BLaER1 treated with 17β-estradiol and CSF1 and Interleukin-3, amounts not matched to agents 10 nM and 100 nM (cell line): ENCODE measurements around the gene FGD5.
A peak's percentile ranks its signal among the peaks of the same experiment; 100 is the strongest.

Experiments used
- H3K27ac ChIP-seq, 11 experiments: shearing (Covaris generic); formaldehyde crosslinking; 2 replicates each; pipeline ENCODE4 v1.8.1; 2022
- H3K27me3 ChIP-seq, 11 experiments: shearing (Covaris generic); formaldehyde crosslinking; 2 replicates each; pipeline ENCODE4 v1.8.1; 2022
- H3K36me3 ChIP-seq, 11 experiments: shearing (Covaris generic); formaldehyde crosslinking; 2 replicates each; pipeline ENCODE4 v1.8.1; 2022
- H3K4me1 ChIP-seq, 10 experiments: shearing (Covaris generic); formaldehyde crosslinking; 2 replicates each; pipeline ENCODE4 v1.8.1; 2022
- H3K4me2 ChIP-seq, 11 experiments: shearing (Covaris generic); formaldehyde crosslinking; 2 replicates each; pipeline ENCODE4 v1.8.1; 2022
- H3K4me3 ChIP-seq, 10 experiments: shearing (Covaris generic); formaldehyde crosslinking; 2 replicates each; pipeline ENCODE4 v1.8.1; 2022
- H3K9ac ChIP-seq, 11 experiments: shearing (Covaris generic); formaldehyde crosslinking; 2 replicates each; pipeline ENCODE4 v1.8.1; 2022
- H3K9me3 ChIP-seq, 11 experiments: shearing (Covaris generic); formaldehyde crosslinking; replicated peaks in 1 of 11; 2 replicates each; pipeline ENCODE4 v1.8.1; 2022
- H4K20me1 ChIP-seq, 11 experiments: shearing (Covaris generic); formaldehyde crosslinking; 2 replicates each; pipeline ENCODE4 v1.8.1; 2022
- Cebpa-rat ChIP-seq, 11 experiments: shearing (Covaris generic); IDR thresholded peaks; 2 replicates each; pipeline ENCODE4 v1.8.1; 2022

FGD5 gene

DNA sequence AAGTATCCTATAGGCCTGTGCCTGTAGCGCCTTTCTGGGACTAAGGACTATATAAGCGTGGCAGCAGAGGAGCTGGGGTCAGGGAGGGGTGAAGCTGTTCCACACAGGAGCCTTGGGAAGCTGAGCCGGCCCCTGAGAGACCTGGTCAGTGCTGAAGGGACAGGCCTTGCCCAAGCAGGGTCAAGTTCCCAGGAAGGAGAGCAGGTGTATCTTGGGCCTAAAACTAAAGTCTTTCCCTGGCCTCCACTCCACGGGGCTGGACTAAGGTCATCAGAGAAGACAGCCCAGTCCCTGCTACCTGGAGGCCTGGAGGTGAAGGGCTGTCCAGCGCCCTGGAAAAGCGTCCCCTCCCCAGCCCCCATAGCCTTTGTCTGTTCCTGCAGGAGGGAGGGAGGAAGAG lies 104.7 kb downstream of the FGD5 start:
- Histone ChIP-seq H3K4me1 (peaks cover 0 to 9% (median 0%) of the 10 kb centered on the region in 10 experiments; a peak in 2 of 20 replicates), H3K27me3 (no peaks in the 10 kb centered on the region), H3K4me3 (no peak overlapping the region), H3K9ac (0 out of 22 replicates have a peak overlapping the region, but pooled peaks of 1 of the 11 experiments have one; percentile 13), H4K20me1 (peaks cover 0 to 6% (median 0%) of the 10 kb centered on the region in 11 experiments; a peak in 2 of 22 replicates), H3K36me3 (no peaks in the 10 kb centered on the region), H3K4me2 (no peak overlapping the region), H3K9me3 (no peaks in the 10 kb centered on the region), H3K27ac (no peak overlapping the region)
- no peak for TF ChIP-seq Cebpa-rat (IDR thresholded peaks at IDR 0.05)

DNA sequence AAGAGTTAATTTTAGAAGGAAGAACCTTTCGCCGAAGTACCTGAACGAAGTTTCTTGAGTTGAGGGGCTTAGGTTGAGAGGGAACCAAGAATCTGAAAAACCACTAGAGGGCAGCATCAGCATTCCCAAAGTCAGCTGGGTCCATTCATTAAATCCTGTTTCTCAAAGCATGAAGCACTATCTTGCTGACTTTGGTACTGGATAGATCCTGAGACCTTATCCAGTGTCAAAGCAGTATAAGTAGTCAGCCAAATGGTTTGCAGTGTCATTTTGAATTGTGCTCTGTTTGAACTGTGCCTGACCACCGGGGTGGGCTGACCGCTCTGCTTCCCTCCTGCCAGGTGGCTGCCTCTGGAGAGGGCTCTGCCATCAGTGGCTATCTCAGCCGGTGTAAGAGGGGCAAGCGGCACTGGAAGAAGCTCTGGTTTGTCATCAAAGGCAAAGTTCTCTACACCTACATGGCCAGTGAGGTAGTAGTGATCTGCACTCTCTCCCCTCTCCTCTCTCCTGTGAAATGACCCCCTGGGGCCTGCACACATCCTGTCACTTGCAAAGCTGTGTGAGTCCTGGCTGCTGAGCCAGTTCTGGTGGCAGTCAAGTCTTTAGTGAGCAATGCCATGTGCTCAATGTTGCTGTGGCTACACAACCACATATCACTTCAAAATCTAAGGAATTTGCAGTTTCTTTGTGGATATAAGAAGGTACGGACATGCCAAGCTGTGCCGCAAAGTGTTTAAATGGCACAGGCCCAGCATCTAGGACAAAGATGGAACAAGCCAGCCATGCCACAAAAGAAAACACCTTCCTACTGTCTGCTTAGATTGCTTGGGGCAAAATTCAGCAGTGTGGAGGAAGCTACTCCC lies 107.2 kb downstream of the FGD5 start:
- H3K4me1 ChIP-seq: peaks cover 0 to 15% (median 2%) of the 10 kb centered on the region in 10 experiments; a peak in 6 of 20 replicates
- TF ChIP-seq Cebpa-rat (IDR thresholded peaks at IDR 0.05): no peak
- peaks cover 0 to 6% (median 0%) of the 10 kb centered on the region in 11 experiments; a peak in 2 of 22 replicates for H4K20me1 ChIP-seq
- no peak overlapping the region for H3K9ac ChIP-seq
- no peak overlapping the region for H3K4me2 ChIP-seq
- no peaks in the 10 kb centered on the region for H3K36me3 ChIP-seq
- no peak overlapping the region for H3K4me3 ChIP-seq
- H3K9me3 ChIP-seq: no peaks in the 10 kb centered on the region
- H3K27ac ChIP-seq: no peak overlapping the region
- H3K27me3 ChIP-seq: no peaks in the 10 kb centered on the region

- Histone ChIP-seq H3K9me3 (no peaks in the 10 kb centered on the region), H3K27me3 (no peaks in the 10 kb centered on the region), H3K4me1 (peaks cover 0 to 15% (median 0%) of the 10 kb centered on the region in 10 experiments; a peak in 6 of 20 replicates), H3K9ac (0 out of 22 replicates have a peak overlapping the region, but pooled peaks of 1 of the 11 experiments have one; percentile 25), H3K36me3 (no peaks in the 10 kb centered on the region), H3K27ac (no peak overlapping the region), H4K20me1 (peaks cover 0 to 4% (median 0%) of the 10 kb centered on the region in 11 experiments; a peak in 2 of 22 replicates), H3K4me2 (no peak overlapping the region), H3K4me3 (no peak overlapping the region)
- TF ChIP-seq Cebpa-rat (IDR thresholded peaks at IDR 0.05): no peak
Measured at GRCh38 chr3:14926592-14926991, 107.8 kb downstream of the FGD5 start.

- no peak for TF ChIP-seq Cebpa-rat (IDR thresholded peaks at IDR 0.05)
- H3K27ac ChIP-seq: no peak overlapping the region
- H4K20me1 ChIP-seq: no peaks in the 10 kb centered on the region; a peak in 2 of 22 replicates
- no peaks in the 10 kb centered on the region for H3K36me3 ChIP-seq
- H3K9me3 ChIP-seq: no peaks in the 10 kb centered on the region
- no peak overlapping the region for H3K9ac ChIP-seq
- no peak overlapping the region for H3K4me2 ChIP-seq
- H3K4me3 ChIP-seq: no peak overlapping the region
- H3K27me3 ChIP-seq: no peaks in the 10 kb centered on the region
- H3K4me1 ChIP-seq: peaks cover 0 to 15% (median 0%) of the 10 kb centered on the region in 10 experiments; a peak in 6 of 20 replicates
Measured at GRCh38 chr3:14927308-14927707, 108.5 kb downstream of the FGD5 start.

DNA sequence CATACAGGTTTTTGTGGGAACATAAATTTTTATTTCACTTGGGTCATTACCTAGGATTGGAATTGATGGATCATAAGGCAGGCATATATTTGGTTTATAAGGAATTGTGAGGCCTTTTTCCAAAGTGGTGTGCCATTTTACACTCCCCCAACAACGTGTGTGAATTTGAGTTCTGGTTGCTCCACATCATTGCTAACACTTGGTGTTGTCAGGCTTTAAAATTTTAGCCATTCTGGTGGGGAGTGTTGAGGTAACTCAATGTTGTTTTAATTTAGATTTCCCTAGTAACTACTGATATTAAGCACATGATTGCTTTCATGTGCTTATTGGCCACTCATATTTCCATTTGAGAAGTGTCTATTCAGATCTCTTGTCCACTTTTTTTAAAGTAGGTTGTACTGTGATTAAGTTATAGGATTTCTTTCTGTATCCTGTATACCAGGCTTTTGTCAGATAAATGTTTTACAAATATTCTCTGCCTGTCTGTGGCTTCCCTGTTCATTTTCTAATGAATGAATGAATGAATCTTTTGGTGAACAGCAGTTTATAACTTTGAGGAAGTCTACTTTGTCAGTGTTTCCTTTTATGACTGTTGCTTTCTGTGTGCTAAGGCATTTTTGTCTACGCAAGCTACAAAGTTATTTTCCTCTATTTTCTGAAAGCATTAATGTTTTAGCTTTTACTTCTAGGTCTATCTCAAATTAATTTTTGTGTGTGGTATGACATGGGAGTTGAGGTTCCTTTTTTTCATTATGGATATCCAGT lies 110.7 kb downstream of the FGD5 start:
- Histone ChIP-seq H3K4me2 (peak overlapping the region in 2 of 11 experiments; percentile 50 to 57; a peak in 4 of 22 replicates), H3K27ac (peak overlapping the region in 2 of 11 experiments; percentile 30 to 32; a peak in 2 of 22 replicates), H3K9me3 (no peaks in the 10 kb centered on the region), H3K36me3 (no peaks in the 10 kb centered on the region), H3K27me3 (no peaks in the 10 kb centered on the region), H4K20me1 (no peaks in the 10 kb centered on the region), H3K4me3 (no peak overlapping the region), H3K4me1 (peaks cover 0 to 15% (median 0%) of the 10 kb centered on the region in 10 experiments; a peak in 6 of 20 replicates), H3K9ac (no peak overlapping the region)
- TF ChIP-seq Cebpa-rat (IDR thresholded peaks at IDR 0.05): no peak

DNA sequence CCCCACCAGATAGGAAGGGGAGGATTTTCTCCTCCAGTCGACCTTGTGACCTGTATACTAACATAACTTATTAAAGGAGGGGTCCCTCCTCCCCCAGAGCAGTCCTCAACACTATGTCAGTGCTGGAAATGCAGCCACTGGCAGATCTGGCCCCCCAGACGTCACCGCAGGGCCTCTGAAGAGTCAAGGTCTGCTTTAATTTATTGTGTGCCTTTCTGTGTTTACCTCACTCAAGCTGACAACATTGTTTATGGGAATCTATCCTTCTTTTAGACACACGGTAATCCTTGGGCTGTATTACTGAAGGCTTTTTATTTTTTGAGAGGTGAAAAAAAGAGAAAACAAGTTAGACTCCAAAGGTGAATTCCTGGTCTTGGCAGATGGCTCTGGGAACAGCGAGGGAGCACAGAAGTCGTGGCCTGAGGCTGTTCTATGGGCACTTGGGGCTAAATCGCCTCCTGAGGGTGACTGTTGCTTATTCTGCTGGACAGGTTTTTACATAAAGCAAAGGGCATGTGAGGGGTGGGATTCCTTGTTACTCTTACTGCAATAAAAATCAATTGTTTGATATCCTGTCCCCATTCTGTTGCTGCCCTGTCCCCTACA lies 115.2 kb downstream of the FGD5 start:
- Histone ChIP-seq H3K9ac (peak overlapping the region in 1 of 11 experiments; percentile 7; a peak in 1 of 22 replicates), H3K27ac (no peak overlapping the region), H4K20me1 (peaks cover 0 to under 1% (median 0%) of the 10 kb centered on the region in 11 experiments; a peak in 1 of 22 replicates), H3K27me3 (no peaks in the 10 kb centered on the region), H3K9me3 (no peaks in the 10 kb centered on the region), H3K4me1 (peaks cover 0 to 17% (median 0%) of the 10 kb centered on the region in 10 experiments; a peak in 4 of 20 replicates), H3K4me3 (no peak overlapping the region), H3K36me3 (no peaks in the 10 kb centered on the region), H3K4me2 (no peak overlapping the region)
- no peak for TF ChIP-seq Cebpa-rat (IDR thresholded peaks at IDR 0.05)

GRCh38 chr3:14935592-14936345 lies 117.0 kb downstream of the FGD5 start:
- no peak overlapping the region for H3K9ac ChIP-seq
- no peaks in the 10 kb centered on the region for H3K27me3 ChIP-seq
- no peak for TF ChIP-seq Cebpa-rat (IDR thresholded peaks at IDR 0.05)
- H4K20me1 ChIP-seq: peaks cover 0 to 4% (median 0%) of the 10 kb centered on the region in 11 experiments; a peak in 2 of 22 replicates
- peaks cover 0 to 6% (median 0%) of the 10 kb centered on the region in 10 experiments; a peak in 1 of 20 replicates for H3K4me1 ChIP-seq
- no peak overlapping the region for H3K4me2 ChIP-seq
- H3K36me3 ChIP-seq: no peaks in the 10 kb centered on the region
- no peak overlapping the region for H3K4me3 ChIP-seq
- H3K9me3 ChIP-seq: no peaks in the 10 kb centered on the region
- no peak overlapping the region for H3K27ac ChIP-seq

DNA sequence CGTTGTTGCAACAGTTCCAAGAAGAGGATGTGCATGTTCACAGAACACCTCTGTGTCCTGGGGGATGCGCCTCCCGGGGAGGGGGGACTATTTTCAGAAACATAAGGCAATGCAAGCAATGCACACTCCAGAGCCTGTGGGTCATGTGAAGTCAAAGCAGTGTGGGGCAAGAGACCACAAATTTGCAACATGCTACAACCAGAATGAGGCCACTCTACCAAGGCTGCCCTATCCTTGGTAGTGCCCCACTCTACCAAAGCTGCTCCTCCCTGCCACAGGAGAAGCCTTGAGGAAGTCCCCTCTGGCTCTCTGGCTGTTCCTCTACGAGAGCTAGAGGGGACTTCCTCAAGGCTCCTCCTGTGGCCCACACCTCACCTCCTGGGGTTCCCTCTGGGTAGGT lies 120.2 kb downstream of the FGD5 start:
- H3K27ac ChIP-seq: no peak overlapping the region
- no peak for TF ChIP-seq Cebpa-rat (IDR thresholded peaks at IDR 0.05)
- no peak overlapping the region for H3K4me2 ChIP-seq
- no peaks in the 10 kb centered on the region for H3K9me3 ChIP-seq
- H3K4me1 ChIP-seq: peaks cover 0 to 6% (median 0%) of the 10 kb centered on the region in 10 experiments; a peak in 3 of 20 replicates
- no peak overlapping the region for H3K9ac ChIP-seq
- H3K27me3 ChIP-seq: no peaks in the 10 kb centered on the region
- peaks cover 10 to 22% (median 19%) of the 10 kb centered on the region in 11 experiments; a peak in 21 of 22 replicates for H3K36me3 ChIP-seq
- H3K4me3 ChIP-seq: no peak overlapping the region
- H4K20me1 ChIP-seq: peaks cover 9 to 35% (median 27%) of the 10 kb centered on the region in 11 experiments; a peak in 19 of 22 replicates
